Activated CD4-positive, alpha-beta T cell treated with anti-CD3 and anti-CD28 coated beads, Interleukin-2, amount 50 U/mL, for 4 hours (primary cell): ENCODE measurements around the gene SULT1C2.
"Not testable (repeated sequence)": the region's sequence is repeated elsewhere in the genome, so short reads cannot be mapped to it uniquely, and the experiment has no call there.

Experiments
- DNase-seq, 2 experiments: peaks; one replicate each; pipeline ENCODE4 v3.0.0-alpha.2; 2020

SULT1C2 gene

GRCh38 chr2:108288534-108289106, at the start of gene SULT1C2:
TSS of gene SULT1C2 (plus strand) at chr2:108288895. CDS start at chr2:108293668, 4,773 bp downstream.
- no peak for DNase-seq

GRCh38 chr2:108239786-108240185, 48.9 kb upstream of the SULT1C2 start, which contains the start of gene SULT1C3:
TSS of gene SULT1C3 (plus strand) at chr2:108239968. CDS start at chr2:108247195, 7,227 bp downstream.
- no peak for DNase-seq

GRCh38 chr2:108240966-108241365, 47.7 kb upstream of the SULT1C2 start:
- no peak for DNase-seq

DNA sequence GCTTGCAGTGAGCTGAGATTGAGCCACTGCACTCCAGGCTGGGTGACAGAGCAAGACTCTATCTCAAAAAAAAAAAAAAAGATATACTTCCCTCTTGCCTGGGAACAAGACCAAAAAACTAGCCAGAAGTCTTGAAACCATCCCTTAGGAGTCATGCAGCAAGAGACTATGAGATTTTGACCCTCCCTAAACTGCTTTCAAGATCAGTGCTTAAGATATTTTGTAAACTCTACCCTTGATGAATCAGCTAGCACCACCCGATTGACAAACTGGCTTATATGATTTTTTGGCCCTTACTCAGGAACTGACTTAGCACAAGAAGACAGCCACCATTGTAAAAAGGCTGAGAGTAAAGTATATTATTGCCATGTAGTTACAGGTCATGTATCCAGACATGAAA, 45.1 kb upstream of the SULT1C2 start:
- no peak for DNase-seq

DNA sequence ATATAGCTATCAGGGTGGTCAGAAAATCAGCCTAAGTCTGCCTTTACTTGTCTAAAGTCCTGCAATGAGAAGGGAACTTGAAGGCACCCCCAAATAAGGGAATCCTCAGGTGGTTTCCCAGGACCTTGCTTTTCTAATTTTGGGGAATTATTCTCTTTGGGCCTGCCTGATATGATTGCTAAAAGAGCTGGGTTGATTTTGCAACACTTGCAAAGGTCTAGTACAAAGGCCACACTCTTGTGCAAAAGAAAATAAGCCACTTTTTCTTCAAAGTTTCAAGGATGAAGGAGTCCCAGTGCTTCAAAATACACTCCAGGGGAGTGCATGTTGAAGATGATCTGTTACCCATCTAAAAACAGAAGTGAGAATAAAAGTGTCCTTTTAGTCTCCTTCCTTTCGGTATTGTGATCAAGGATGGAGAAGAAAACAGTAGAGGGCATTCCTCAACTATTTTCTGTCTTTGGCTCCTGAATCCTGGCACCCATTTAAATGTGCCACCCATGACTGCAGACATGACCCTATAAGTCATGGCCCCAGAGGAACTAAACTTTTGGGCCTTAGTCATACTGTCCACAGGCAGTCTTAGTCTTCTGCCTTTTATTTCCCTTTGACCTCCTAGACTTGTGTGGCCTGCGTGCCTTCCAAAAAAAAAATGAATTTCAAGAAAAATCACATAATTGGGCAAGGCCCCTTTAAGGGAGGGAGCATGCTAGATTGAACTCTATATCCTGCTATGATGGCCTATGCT, 43.9 kb upstream of the SULT1C2 start:
- DNase-seq = no peak

GRCh38 chr2:108253106-108253505, 35.6 kb upstream of the SULT1C2 start:
- no peak for DNase-seq

GRCh38 chr2:108257757-108258331, 30.9 kb upstream of the SULT1C2 start:
- no peak for DNase-seq

GRCh38 chr2:108260773-108261172, 27.9 kb upstream of the SULT1C2 start:
- DNase-seq = no peak

DNA sequence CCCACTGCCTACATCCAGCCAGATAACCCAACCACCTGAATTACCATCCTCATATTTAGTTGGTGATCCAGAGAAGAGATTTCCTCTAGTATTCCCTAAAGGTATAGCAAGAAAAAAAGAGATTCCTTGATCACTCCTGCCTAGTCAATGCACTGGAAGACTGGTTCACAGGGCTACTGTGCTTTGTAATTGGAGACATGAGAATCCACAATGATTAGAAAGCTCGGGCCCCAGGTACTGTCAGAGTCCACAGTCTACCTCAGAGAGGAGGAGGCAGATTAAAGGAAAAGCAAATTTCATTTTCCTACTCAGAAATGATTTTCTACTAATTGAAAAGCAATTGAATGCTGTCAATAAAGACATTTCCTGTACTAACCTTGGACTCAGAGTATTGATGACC, 26.7 kb upstream of the SULT1C2 start:
- no peak for DNase-seq

- no peak for DNase-seq
Observed at GRCh38 chr2:108263401-108263800, 25.3 kb upstream of the SULT1C2 start.

GRCh38 chr2:108266218-108266617, 22.5 kb upstream of the SULT1C2 start:
- no peak for DNase-seq

GRCh38 chr2:108267101-108267500, 21.6 kb upstream of the SULT1C2 start:
- DNase-seq = no peak

DNA sequence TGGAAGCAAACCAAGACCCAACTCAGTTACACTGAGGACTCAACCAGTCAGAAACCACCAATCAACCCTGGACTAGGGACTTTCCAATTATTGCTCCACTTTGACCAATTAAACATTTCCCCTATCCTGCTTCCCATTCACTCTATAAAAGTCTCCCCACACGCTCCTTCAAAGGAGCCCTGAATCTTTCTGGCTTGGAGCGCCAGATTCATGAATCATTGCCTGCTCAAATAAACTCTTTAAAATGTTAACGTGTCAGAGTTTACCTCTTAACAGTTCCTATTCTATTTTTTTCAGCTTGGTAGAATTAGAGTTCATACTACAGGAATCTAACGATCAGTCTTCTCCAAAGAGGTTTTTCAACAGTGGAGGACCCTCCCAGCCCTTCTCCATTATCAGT, 20.7 kb upstream of the SULT1C2 start:
- no peak for DNase-seq

DNA sequence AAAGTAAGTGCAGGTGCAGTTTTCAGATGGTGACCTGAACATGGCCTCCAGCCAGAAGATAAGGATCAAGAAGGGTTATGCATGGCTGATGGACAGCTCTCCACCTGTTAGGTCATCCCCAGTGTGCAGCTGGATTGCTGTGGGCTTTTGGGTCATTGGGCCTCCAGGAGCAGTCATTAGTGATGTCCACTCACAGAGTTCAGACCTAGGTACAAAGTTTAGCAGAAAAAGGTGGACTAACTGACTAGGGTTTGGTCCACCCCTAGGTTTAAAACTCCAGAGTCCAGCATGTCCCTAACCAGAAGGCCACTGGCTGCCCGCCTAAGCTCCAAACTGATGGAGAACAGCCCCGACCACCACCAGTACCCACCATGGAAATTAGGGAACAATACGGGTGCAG, 18.3 kb upstream of the SULT1C2 start:
- no peak for DNase-seq

DNA sequence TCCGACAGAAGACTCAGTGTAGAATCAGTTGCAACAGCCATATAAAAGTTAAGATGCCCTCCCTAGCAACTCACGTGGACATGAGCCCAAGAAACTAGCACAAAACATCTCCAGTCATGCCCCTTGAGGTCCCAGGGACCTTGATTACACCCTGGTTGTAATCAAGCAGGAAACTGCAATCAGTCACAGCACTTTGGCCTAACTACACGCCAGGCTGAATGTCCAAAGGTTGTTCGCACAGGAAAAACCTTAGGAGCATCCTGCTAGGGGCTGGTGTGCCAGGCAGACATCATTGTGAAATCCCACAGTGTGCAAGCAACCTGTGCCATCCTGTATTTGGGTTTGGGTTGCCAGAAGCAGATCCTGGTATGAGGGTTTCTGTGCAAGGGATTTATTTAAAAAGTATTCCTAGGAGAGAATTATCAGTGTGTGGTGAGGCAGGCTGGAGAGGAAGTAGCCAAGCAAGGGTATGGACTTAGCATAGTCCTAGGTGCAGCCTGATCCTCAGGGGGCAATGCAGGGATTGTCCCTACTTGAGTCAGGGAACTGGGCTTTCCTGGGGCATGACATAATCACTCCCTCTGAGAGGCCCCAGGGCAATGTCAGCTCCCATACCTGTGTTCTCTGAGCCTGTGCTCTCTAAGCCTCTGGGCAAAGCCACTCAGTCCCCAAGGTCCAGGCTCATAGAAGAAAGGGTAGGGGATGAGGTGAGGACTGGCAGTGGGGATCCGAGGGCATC, 17.8 kb upstream of the SULT1C2 start:
- no peak for DNase-seq

GRCh38 chr2:108271691-108272253, 16.9 kb upstream of the SULT1C2 start:
- DNase-seq = no peak

DNA sequence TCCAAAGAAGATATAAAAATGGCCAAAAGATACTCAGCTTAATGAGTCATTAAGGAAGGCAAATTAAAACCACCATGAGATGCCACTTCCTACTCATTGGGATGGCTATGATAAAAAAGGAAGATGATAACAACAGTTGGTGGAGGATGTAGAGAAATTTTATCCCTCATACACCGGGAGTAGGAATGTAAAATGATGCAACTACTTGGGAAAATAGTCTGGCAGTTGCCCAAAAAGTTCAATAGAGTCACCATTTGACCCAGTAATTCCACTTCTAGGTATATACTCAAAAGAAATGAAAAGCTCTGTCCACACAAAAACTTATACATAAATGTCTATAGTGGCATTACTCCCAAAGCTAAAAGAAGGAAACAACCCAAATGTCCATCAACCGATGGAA, 10.1 kb upstream of the SULT1C2 start:
- DNase-seq = no peak

- no peak for DNase-seq
Observed at GRCh38 chr2:108279468-108279867, 9.2 kb upstream of the SULT1C2 start.

DNA sequence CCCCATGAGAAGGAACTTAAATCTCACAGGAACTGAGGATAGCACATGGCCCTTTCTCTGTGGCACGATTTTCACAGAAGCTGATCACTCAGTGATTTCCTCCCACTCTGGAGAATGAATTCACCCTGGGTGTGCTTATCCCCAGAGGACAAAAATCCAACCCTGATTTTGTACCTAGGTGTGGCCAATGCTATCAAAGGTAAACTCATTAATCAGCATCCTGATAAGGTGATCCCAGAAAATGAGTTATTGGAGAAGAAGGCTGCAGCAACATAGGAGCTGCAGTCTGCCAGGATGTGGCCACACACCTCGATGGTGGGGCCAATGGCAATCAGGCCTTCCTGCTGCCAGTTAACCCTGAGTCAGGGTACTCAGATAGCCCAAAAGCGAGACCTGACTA, 8.2 kb upstream of the SULT1C2 start:
- DNase-seq = no peak

DNA sequence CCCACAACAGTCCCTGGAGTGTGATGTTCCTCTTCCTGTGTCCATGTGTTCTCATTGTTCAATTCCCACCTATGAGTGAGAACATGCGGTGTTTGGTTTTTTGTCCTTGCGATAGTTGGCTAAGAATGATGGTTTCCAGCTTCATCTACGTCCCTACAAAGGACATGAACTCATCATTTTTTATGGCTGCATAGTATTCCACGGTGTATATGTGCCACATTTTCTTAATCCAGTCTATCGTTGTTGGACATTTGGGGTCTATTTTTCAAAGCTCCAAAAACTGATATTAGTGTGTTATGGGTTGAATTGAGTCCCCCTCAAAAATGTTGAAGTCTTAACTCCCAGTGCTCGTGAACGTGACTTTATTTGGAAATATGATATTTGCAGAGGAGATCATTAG, 4.1 kb upstream of the SULT1C2 start:
- DNase-seq = not testable (repeated sequence)

DNA sequence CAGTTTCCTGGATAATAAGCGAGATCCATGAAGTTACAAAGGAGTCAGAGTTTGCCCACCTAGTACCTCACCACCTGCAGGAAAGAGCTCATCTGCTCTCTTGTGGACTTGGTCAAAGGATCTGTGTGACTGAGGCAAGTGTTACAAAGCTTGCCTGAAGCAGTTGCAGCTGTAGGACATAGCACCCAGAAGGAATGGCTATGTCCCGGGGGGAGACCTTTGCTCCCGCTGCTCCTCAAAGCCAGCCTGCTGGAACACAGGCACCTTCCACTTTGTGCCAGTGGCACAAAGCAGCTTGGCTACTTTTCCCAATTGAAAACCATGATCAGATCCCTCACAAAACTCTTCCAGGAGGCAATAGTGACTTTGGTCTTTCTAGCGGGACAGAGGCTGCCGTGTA, 3.1 kb upstream of the SULT1C2 start:
- DNase-seq = no peak

DNA sequence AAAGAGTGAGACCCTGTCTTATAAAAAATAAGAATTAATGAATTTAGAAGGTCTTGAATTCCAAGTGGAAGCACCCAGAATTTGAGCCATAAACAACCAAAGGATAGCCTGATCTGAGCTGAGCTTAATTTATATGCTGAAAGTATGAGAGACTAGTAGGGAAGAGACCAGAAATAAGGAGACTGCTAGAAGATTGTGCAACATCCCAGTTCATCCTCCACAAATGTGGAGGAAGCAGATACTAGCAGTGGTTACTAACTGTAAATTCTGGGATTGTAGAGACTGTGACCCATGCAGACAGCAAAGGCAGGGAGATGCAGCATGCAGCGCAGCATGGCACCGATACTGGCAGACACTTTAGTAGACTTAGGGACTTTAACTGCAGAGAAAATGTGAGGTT, 1.5 kb upstream of the SULT1C2 start:
- no peak for DNase-seq

DNA sequence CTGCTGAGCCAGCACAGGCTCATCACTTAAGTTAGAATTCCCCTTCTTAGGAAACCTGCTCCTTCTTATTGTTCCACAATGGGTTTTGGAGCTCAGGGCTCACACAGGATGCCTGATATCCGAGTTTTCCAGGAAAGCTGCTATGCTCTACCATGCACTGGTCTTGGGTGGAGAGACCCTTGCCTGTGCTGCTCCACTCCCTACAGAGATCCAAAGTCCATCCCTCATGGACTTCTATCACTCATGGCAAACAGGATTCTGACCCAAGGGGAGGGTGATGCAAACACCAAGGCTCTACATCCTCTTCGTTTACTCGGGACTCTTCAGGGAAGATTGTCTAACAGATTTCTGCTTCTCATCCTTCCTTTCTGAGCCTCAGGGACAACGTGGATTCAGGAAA, 5.2 kb downstream of the SULT1C2 start:
- DNase-seq = no peak
